HG03460 (cell line): ENCODE results near the gene GP1BB.

ENCODE experiments used
- ATAC-seq: cut with Tn5 transposase; IDR thresholded peaks from one replicate; pipeline ENCODE4 v1.9.1; 2021; ENCODE audit not compliant: unreplicated experiment

The GP1BB gene

GRCh38 chr22:19754701-19755144, 31.4 kb downstream of the GP1BB start:
- no peak for ATAC-seq

- ATAC-seq = no peak
These were observed 31.9 kb downstream of the GP1BB start for GRCh38 chr22:19755145-19755710.

- ATAC-seq = no peak
These were observed 32.5 kb downstream of the GP1BB start for GRCh38 chr22:19755722-19756287.

- ATAC-seq = no peak
These were observed 33.2 kb downstream of the GP1BB start for GRCh38 chr22:19756288-19757128.

GRCh38 chr22:19757140-19757984, 34.0 kb downstream of the GP1BB start:
- no peak for ATAC-seq

DNA sequence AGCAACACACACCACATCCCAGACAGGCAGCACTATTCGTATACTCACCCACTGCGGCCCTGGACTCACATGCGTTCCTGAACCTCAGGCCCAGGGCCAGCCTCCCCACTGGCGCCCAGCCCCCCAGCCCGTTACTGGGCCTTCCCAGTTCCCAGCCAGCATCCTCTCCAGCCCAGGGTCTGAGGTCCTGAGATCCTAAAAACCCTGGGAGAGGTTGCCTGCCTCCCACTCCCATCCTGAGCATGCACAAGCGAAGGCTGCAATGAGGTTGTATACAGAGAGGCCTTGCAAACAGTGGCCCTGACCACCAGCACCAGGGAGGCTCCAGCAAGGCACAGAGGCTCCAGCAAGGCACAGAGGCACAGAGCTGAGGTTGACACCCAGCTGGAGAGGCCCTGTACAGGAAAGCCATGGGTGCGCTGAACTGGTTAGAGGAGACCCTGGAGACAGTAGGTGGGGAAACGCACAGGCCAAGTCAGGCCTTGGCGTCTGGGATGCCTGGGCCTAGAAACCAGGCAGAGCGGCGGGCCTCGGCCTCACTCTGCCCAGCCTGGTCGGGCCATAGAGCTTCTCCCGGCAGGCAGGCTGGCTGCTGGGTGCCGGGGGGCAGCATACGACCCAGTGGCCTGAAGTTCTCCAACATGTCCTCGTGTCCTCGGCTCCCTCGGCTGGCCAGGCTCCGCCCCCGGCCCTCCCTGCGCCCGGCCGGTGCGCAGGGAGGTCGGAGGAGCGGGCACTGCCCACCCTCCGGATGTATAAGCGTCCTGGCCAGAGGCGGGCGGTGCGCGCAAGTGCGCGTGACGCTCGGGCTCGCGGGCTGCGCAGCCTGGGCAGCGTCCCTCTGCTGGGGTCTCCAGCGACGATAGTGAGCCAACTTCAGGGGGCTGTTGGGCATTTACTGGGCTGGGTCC, 34.9 kb downstream of the GP1BB start:
- ATAC-seq = no peak

DNA sequence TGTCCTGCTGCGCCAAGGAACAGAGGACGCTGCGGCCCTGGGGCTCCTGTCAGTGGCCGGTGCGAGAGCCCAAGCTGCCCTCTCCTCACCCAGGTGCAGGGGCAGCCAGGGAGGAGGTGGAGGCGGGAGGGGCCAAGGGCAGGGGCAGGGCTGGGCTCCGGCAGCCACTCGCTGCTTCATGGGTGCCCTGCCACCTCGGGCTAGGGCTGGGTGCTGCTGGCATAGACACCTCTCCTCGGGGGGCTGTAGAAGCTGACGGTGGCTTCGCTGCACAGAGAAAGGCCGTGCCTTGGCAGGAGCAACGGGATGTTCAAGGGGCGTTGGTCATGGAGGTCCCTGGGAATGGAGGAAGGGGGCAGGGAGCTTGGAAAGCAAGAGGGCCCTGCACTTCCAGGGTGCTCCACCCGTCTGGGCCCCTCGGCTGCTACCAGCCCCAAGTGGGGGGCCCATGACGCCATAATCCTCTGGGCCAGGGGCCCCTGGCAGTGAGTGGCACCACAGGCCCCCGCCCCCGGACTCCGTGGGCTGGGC, 35.6 kb downstream of the GP1BB start:
- ATAC-seq = no peak

DNA sequence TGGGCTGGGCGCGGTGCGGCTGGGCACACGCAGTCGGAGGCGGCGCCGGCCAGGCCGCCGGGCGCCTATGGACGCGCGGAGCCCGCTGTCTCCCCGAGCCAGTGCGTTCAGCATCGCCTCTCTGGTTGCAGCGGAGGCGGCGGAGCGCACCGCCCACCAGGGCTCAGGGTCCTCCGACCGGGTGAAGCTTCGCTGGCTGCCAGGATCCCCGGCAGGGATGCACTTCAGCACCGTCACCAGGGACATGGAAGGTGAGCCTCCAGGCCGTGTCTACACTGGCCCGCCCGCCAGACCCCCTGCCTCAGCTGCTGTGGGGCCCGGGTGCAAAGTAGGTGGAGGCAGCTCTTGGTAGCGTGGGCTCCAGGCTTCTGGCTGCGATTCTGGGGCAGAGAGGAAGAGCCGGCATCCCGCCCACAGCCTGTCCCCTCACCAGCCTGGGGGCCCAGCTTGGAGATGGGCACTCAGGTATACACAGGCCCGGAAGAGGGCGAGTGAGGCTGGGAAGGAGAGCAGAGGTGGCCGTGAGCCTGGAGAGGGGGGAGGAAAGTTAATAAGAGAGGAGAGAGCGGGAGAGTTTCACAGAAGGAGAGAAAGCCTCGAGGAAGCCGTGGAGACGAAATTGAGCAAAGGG, 36.2 kb downstream of the GP1BB start:
- no peak for ATAC-seq

DNA sequence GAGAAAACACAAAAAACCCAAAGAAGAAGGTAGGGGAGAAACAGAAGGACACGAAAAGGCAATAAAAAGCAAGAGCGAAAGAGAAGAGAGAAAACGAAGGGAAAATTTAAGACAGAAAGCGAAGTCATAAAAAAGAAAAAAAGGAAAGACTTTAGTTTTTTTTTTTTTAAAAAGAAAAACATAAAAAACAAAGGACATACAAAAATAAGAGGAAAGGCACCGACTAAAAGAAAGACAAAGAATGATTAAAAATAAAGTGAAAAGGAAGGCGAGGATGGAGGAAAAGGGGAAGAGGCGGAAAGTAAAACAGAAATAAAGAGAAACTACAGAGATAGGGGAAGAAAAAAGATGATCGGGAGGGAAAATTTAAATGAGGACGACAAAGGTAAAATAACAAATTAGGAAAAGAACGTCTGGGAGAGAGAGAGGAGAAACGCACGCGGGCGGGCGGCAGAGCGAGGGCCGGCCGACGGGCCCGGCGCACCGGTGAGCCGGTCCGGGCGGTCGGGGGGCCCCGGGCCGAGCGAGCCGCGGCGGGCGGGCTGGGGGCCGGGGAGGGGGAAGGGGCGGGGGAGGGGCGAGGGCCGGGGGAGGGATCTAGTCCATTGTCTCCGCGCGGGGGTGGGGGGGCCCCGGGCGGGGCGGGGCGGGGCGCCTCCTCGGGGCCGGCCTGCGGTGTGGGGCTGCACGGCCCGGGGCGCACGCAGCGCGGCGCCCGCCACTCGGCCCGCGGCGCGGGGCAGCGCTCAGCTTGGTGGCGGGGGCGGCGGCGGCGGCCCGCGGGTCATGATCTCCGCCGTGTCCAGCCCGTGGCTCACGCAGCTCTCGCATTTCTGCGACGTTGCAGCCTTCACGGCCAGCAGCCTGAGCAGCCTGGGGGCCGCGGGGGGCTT, 37.0 kb downstream of the GP1BB start, which contains the start of gene TBX1:
TBX1 (plus strand) TSS at position 721 of the 893 bp plus-strand sequence; CDS start at position 787, 66 bp downstream.
- ATAC-seq = no peak

- ATAC-seq = no peak
These were observed 37.8 kb downstream of the GP1BB start for GRCh38 chr22:19760951-19761724.

GRCh38 chr22:19761725-19762567, 38.6 kb downstream of the GP1BB start:
- no peak for ATAC-seq

DNA sequence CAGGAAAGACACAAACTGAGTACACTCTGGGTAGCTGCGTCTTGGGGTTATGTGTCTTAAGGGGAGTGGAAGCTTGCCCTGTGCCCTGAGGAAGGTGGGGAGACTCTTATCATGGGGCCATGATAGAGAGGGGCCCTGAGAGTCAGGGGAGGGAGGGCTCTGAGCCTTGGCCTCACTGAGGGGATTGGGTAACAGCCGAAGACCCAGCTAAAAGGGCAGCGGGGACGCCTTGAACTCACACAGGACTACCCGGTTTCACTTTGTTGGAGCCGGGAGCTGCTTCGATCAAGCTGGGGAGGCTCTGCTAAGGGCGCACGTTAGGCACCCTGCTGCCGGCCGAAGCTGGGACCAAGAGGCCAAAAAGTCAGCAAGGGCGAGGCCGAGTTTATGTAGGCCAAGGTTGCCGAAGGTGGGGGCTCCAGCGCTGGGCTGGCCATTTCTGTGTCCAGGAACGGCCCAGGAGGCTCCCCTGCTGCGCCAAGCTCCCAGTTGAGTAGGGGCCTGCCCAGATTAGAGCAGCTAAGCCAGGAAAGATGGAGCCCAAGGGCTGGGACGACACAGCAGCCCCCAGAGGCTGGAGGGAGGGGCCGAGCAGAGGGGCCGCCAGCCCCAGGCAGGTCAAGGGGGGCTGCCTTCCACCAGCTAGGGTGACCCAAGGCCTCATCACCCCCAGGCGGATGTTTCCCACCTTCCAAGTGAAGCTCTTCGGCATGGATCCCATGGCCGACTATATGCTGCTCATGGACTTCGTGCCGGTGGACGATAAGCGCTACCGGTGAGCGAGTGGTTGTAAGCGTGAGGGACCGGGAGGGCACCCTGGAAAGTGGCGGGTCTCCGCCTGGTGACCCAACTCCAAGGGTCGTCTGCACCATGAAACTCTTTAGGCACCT, 39.5 kb downstream of the GP1BB start:
- ATAC-seq = no peak

GRCh38 chr22:19763458-19764298, 40.3 kb downstream of the GP1BB start:
- ATAC-seq = no peak

GRCh38 chr22:19764299-19764593, 40.9 kb downstream of the GP1BB start:
- no peak for ATAC-seq
